Posterior cingulate gyrus (tissue), 11 donors: ENCODE measurements around the gene STK24.
A peak's percentile ranks its signal among the peaks of the same experiment; 100 is the strongest.
"Not testable (repeated sequence)": the region's sequence is repeated elsewhere in the genome, so short reads cannot be mapped to it uniquely, and the experiment has no call there.

Experiments
- DNase-seq, 10 donors: peaks; one replicate each; pipeline versions ENCODE4 v3.0.0 to v3.0.0-alpha.2; 2020 to 2021; ENCODE audit warnings: mixed read lengths in 3 of 10
- intact Hi-C: fragments of 100-400 bp; cut with DNase I; formaldehyde crosslinking; loops from one replicate; pipeline ENCODE4 v1.15.1; 2023

Gene STK24

DNA sequence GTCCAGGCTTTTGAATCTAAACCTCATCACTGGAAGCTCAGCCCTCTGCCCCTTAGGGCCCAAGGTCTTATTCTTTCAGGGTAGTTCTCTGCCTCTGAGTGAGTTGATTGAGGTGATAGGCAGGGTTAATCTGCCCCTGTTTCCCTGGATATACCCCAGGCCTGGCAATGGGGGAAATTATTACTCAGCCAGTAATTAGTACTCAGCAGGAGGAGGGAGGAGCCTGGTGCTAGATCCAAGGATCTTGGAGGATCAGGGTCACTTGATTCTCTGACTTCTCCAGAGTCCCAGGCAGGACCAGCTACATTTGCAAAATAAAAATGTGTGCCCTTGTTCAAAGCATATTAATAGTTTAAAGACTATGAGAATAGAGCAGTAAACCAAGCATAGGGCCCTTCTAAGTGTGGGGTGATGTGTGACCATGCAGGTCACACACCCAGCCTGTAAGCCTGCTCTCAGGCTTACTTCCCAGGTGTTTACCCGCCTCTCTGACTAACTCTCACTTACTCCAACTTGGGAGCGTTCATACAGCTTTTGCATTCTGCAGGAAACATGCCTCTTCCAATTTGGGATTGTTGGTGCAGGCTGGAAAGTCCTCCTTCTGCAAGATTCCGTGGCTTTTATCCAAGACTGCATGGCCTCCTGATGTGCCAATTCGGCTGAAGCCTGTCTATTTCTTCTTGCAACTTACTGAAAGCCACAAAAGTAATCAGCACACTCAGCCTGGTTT, 7.9 kb upstream of the STK24 start:
- intact Hi-C loops = no loop called here
- DNase-seq = no peak

DNA sequence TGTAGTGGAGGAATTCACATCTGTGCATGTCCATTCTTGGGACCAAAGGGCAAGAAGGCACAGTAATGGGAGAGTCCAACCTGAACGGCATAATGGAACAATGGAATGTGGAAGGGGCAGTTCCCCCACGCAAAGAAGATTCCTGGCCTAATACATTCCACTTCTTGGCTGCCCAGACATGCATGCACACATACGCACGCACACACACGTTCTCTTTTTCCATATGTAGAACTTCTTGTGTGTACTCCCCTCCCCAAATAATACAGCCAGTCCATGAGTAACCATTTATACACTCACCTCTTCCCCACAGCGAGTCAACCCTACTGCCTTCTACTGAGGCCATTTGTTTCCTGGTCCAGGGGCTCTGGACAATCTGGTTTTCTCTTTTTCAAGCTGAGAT, 6.0 kb upstream of the STK24 start:
- DNase-seq = no peak
- intact Hi-C loops = no loop called here

DNA sequence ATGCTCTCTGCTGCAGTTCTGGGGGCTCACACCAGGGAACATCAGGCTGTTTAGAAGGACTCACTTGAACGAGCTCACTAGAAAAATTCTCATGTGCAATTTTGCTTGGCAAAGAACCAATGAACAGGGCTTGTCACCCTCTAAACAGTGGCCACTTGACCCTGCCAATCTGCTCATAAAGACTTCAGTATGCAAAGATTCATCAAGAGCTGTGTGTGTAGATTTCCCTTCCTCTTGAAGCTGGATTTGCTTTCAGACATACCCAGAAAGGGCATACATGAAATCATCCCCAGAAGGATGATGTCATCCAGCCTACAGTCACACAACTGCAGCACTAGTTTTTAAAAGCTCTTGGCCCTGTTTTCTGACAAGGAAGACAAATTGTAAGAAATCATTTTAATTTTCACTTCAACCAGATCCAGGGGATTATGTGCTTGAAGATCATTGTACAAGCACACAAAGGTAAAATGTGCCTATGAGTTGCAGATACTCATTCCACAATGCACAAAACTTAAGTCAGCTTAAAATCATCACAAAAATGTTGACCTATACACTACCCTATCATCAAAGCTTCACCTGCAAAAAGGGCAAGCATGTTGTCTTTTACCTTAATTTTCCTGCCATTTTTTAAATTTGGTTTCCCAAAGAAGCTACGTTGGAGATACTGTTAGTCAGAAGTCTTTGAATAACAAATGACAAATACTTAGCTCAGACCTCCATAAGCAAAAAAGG, 5.2 kb upstream of the STK24 start:
- DNase-seq = no peak
- intact Hi-C loops = no loop called here

DNA sequence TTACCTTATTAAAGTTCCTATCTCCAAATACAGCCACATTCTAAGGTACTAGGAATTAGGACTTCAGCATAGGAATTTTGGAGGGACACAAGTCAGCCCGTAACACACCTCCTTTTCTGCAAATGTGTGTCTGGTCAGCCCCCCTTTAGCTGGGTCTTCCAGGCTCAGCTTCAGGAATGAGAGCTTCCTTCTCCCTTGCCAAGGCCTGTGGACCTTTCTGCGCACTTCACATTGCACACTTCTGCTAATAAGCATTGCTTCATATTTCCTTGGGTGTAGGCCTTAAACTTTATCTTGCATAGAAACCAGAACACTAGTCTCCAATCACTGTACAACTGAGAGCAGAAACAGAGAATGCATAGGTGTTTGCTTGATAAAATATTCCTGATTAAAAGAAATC, 4.5 kb upstream of the STK24 start:
- intact Hi-C loops = no loop called here
- DNase-seq = no peak

DNA sequence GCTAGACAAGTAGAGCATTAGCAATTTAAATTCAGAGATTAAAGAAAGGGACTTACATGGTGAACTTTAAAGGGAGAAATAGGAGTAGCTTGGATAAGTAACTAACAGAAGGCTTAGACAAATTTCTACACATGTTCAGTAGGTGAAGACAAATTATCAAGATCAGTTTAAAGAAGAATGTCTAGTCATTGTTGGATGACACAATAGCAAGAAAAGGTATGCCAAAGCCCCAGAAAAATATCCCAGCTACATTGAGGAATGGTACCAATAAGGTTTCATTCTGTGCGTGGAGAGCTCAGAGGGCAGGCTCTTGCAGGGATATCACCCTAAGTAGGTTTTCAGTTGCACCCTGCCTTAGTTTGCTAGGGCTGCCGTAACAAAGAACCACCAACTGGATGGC, 3.5 kb upstream of the STK24 start:
- intact Hi-C loops = no loop called here

DNA sequence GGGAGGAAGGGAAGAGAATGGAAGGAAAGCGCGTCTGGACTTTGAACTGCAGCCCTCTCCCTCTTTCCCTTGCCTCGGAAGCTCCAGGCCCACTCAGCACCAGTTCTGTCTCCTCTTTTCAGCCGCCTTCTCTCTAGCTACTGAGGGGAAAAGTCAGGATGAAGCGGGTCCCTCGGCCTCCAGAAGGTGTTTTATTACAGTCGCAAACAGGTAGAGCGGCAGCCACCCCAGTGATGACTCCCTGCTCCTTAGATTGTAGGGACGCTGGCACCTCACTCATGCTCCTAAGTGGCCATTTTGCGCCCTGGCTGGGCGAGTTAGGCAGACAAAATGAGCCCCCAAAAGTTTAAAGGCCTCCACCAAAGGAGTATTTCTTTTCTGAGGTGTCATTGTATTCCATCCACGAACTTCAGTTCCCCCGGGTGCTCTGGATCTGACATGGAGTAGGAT, 954 bp upstream of the STK24 start:
- intact Hi-C loops = loop anchor here (5.0 to 10.0 kb wide), 4 partner anchors 63 to 601 kb away; no protein-coding TSS in a partner anchor
- DNase-seq = peak in 1 of 10 donors; percentile 19

More for the DNA sequence above, 3.5 kb upstream of the STK24 start:
- no peak for DNase-seq

DNA sequence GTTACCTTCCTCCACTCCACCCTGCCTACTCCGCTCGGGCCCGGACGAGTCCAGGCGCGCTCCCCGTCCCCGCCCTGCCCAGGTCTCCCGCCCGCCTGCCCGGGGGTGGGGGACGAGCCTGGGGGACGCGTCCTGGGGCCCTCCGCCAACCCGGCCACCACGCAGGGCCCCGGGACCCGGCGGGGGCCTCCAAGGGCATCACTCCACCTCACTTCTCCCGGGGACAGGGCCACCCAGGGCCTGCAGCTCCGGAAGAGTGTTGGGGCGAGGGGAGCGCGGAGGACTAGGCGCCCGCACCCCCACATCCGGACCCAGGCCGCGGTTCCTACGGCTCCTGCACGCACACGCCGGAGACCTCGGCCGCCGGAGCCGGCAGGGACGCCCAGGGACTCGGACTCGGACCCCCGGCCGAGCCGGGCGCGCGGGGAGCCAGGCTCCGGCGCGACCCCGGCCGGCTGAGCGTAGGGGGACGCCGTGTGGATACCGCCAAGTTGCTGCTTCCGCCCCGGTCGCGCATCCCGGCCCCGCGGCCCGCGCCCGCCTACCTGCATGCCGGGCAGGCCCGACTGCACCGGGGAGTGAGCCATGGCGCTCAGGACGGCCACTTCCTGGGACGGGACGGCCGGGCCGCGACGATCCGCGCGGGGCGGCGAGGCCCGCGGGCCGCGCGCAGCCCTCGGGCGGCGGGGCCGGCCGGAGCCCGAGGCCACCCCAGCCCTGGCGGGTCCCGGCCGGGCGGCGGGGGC, 534 bp downstream of the STK24 start:
- DNase-seq = peak in 7 of 10 donors; percentile 21 to 87 (median 46)
- intact Hi-C loops = loop anchor here (5.0 to 10.0 kb wide), 4 partner anchors 62 to 599 kb away; no protein-coding TSS in a partner anchor

DNA sequence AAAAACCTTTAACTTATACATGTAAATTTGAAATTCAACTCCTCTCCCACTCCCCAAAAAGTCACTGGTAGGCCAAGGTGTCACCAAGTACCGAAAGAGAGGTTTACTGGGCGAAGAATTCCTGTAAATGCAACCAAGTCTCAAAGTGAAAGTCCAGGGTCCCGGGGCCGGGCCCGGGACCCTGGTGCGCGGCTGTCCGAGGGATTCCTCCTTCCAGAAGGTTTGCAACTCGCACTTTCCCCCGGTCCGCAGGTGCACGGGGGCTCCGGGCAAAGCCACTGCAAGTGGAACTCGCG, 1.1 kb downstream of the STK24 start:
- DNase-seq = no peak
- intact Hi-C loops = loop anchor here (5.0 to 10.0 kb wide), 4 partner anchors 61 to 599 kb away; no protein-coding TSS in a partner anchor

DNA sequence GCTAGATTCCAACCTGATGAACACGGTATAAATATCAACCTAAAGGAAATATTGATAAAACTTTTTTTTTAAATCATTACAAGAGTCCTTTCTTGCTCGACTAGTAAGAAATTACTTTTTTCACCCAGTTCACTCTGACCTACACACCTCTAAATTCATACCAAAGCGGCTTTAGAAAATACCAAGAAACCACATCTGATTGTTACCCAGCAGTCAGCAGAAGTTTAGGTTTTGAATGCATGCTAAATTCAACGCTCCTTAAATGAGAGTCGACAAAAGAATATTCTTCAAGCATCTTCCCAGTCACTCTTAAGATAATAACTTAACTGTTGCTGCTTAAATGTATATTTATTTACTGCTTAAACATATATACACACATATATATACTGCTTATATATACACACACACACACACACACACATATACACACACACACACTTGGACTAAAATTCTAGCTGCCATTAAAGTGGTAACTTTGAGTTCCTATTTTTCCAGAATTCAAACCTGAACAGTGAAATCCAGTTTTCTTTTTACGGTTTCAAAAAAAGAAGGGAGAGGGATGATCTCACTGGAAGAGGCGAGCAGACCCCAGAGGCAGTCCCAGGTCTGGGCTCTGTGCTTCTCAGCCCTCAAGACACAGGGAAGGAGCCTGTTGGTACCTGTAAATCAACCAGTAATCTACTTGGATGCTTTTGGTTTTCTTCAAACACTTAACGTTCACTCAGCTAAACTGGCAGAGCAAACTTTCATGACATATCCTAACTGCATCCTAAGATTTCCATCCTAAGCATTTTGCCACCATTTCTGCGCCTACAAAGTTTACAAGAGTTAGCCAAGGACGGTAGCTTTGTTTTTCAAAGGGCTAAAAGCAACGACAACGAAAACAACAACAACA, 1.7 kb downstream of the STK24 start:
- intact Hi-C loops = loop anchor here (5.0 to 10.0 kb wide), 4 partner anchors 60 to 598 kb away; no protein-coding TSS in a partner anchor
- no peak for DNase-seq

DNA sequence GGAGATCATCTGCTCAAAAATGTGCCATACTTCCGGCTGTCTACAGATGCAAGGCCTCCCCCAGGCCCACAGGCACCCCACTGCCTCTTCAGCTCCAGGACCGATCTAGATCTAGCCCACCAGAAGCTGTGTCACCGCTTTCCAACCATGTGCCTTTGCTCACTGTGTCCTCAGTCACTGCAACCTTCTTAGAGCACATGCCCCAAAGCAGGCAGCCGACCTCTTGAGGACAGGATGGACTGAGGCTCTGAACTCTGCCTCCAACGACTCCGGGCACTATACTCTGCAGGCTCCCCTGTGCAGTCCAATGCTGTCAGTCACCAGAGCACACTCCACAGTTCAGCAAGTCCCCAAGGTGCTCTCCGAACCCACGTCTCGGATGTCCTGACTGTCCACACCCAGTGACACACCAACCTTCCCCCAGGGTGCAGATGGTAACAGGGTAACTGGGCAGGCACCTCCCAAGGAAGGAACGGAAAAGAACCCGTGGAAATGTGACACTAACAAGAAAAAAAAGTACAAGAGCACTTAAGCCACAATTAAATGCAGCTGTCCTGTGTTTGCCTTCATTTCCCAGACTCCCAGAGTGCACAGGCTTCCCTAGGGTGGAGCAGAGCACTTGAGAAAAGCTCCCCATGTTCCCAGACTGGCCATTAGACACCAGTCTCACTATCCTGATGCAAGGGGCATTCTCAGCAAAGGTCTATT, 4.8 kb downstream of the STK24 start:
- no peak for DNase-seq
- intact Hi-C loops = loop anchor here (10.0 kb wide), 2 partner anchors 57 to 97 kb away; no protein-coding TSS in a partner anchor

DNA sequence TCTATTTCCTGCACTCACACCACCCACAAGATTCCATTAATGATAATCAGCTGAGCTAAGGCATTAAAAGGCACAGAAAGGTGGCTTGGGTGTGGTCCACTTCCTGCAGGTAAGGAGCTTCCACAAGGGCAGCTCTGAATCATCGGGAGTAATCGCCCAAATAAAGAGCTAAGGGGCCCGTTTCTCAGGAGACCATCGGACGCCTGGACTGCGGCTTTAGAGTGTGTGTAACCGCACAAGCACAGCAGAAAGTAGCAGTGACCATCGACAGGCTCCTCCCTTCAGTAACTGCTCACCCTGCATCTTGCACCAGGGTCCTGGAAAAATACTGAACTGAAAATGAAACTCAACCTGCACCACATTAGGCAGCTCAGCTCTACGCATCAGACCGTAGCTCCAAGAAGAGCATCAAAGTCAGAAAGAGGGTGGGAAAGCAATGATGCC, 6.0 kb downstream of the STK24 start:
- no peak for DNase-seq
- intact Hi-C loops = loop anchor here (10.0 kb wide), 2 partner anchors 56 to 96 kb away; no protein-coding TSS in a partner anchor

DNA sequence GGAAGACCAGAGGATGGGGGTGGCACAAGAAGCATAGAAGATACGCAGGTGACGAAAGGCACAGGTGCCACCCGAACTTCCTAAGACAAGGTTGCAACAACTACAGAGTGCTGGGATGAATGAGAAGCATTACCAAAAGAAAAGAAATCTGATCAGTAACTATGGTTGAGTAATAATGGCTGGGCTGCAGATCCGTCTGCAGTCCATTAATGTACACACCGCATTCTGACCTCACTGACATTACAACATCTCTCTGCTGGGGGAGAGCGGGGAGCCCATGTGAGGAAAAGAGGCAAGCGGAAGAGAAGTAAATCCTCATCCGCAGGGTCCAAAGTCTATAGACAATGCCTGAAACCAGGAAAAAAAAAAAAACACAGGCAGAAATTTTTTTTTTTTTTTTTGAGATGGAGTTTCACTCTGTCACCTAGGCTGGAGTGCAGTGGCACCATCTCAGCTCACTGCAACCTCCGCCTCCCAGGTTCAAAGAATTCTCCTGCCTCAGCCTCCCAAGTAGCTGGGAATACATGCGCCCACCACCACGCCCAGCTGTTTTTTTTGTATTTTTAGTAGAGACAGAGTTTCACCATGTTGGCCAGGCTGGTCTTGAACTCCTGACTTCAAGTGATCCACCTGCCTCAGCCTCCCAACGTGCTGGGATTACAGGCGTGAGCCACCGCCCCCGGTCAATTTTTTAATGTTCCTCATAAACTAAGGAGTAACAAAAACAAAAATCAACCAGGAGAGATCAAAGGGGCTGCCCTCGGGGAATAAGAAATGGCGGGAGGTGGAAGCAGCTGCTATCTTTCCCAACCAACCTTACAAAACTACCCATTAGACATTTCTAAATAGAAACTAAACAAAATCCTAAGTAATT, 7.2 kb downstream of the STK24 start:
- intact Hi-C loops = loop anchor here (10.0 kb wide), 3 partner anchors 55 to 95 kb away; no protein-coding TSS in a partner anchor
- not testable (repeated sequence) for DNase-seq

DNA sequence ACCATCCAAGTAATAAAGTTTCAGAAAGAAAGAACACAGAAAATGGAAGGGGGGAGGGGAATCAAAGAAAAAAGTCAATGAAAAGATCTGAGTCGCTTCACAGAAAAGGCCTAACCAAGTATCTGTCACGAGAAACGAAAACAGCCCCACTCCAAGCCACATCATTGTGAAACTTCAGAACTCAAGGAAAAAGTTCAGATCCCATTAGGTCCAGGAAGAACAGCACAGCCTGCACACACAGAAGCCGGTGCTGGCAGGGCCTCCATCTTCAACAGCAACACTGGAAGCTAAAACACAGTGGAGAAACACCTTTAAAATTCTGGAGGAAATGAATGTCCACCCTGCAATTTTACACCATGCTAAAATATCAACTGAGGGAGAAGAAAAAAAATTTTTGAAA, 8.0 kb downstream of the STK24 start:
- DNase-seq = no peak
- intact Hi-C loops = loop anchor here (10.0 kb wide), 1 partner anchor 74 kb away; no protein-coding TSS in a partner anchor

DNA sequence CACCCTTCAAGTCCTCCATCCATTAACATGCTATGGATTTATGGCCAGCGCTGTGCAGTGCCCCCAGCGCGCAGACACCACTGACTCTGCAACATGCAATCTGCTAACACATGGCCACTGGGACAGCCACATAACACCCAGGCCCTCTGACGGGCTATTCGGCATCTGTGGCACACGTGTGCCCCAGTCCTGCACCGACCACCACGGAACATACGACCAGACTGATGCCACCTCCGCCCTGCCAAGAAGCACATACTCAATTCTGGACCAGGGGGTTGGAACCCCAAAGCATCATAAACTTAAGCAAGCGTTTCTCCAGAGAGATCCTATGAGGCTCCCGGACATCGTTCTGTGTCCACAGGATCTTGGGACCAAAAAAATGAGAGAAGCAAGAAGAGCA, 9.8 kb downstream of the STK24 start:
- intact Hi-C loops = loop anchor here (10.0 kb wide), 1 partner anchor 72 kb away; no protein-coding TSS in a partner anchor
- DNase-seq = no peak

DNA sequence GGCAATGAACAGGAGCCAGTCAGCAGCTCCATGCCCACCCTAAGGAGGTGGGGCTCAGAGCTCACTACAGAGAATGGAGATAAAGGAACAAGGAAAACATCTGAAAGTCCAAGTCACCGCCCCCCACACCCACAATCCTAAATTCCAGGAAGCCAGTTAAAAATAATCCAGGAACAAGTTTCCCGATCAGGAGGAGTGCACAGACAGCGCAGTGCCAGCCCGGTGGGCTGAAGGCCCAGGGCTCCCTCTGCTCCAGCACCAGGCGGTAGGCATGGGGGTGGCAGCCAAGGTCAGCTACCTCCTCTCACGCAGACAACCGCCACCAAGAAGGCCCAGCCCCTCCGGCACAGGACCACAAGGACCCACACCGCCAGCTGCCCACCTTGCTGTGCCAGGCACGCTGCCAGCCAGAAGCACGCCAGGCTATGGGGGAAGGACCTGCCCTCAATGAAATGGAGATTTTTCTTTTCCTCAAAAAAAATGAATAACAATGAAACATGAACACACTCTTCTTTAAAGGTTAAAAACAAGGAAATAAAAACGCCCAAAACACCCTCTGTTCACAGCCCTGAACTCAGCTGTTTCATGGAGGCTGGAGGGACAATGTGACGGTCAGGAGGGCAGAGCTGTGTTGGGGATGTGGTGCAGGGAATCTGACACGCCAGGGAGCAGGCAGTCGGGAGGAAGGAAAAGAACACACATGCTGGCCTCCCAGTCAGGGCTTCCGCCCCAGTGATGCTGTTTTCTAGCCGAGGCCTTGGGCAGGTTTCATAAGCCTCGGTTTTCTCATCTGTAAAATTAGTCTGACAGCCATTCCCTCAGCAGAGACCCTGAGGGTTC, 11.0 kb downstream of the STK24 start:
- DNase-seq = peak in 4 of 10 donors; percentile 20 to 88 (median 79)
- intact Hi-C loops = loop anchor here (10.0 kb wide), 1 partner anchor 71 kb away; no protein-coding TSS in a partner anchor

DNA sequence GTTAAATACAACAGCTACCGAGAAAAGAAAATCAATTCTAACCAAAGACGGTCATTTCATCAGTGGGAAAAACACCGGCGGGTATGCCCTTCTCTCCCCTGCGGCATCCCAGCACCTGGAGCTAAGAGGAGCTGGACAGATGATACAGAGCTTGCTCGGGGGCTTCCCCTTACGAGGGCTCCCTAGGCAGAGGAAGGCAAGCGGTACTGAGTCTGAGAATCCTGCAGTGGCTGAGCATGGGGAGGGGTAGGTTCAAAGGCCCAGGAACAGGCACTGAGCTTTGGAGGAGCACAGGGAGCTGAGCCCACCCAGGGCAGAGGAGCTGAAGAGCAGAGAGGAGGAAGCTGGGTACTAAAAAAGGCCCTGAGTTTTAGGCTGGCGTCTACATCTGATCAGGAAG, 12.7 kb downstream of the STK24 start:
- intact Hi-C loops = loop anchor here (10.0 kb wide), 1 partner anchor 69 kb away; no protein-coding TSS in a partner anchor
- DNase-seq = no peak

DNA sequence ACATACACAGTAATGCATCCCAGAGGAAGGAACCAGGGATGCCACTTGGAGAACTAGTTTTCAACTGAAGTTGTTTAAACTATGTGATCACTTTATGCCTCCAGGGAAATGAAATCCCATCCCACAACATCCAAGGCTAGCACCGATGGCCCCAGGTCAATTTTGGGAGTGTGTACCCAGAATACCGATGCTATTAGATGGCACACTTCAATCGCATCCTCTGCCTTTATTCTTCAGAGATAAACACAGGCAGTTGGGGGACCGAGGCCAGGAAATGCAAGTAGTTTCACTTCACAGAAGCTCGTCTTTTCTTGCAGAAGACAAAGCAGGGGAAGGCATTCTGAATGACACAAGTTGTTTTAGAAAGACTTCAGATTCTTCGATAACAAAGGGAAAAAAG, 13.8 kb downstream of the STK24 start:
- intact Hi-C loops = loop anchor here (10.0 kb wide), 1 partner anchor 68 kb away; no protein-coding TSS in a partner anchor
- no peak for DNase-seq
